Body of pancreas (tissue), 4 donors: ENCODE results near the gene FOXO1.

Experiments used
- CTCF ChIP-seq, 7 experiments: fragments of 450-650 bp in 4 of 7; fragments of 200-600 bp in 3 of 7; sonication (generic) in 3 of 7; IDR thresholded peaks; one replicate each; pipeline ENCODE4 v1.5.1; 2016 to 2019; ENCODE audit warnings: antibody characterized with exemption in 7 of 7
- POLR2A ChIP-seq, 3 donors: fragments of 450-650 bp; IDR thresholded peaks; one replicate each; pipeline ENCODE4 v1.6.1; 2016; ENCODE audit warnings: antibody characterized with exemption in 3 of 3, mild to moderate bottlenecking in 2 of 3

DNA sequence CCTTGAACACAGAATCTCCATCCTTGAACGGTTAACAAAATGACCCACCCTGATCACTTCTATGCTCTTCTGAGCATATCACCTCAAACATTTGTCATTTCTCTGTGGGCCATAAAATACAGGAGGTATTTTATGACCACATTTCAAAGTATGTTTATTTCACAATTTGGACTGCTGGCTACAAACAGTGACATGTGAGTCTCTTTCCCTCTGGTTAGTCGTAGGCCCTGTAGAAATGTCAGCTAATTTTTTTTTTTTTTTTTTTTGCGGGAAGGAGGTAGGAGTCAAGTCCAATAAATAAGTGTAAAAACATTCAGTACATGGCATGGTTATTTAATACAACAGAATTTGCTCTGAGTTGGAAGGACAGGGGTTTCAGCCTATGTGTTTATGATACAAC is 70.7 kb downstream of the FOXO1 start:
- TF ChIP-seq CTCF (IDR thresholded peaks at IDR 0.05) (no peak), POLR2A (IDR thresholded peaks at IDR 0.05) (no peak)
